Adrenal gland (tissue), 5 donors: Measurements from ENCODE around the gene POGZ.

Experiments used
- CTCF ChIP-seq, 6 experiments: fragments of 450-650 bp in 4 of 6; fragments of 200-600 bp in 2 of 6; sonication (generic) in 1 of 6; IDR thresholded peaks; 1 replicate in 5 of 6; 2 replicates in 1 of 6; pipeline versions ENCODE4 v1.5.1 to v1.8.0; 2016 to 2021; ENCODE audit warnings: antibody characterized with exemption in 6 of 6, mild to moderate bottlenecking in 2 of 6, moderate library complexity in 1 of 6
- POLR2A ChIP-seq, 2 donors: fragments of 450-650 bp; IDR thresholded peaks; one replicate each; pipeline ENCODE4 v1.6.1; 2017; ENCODE audit warnings: antibody characterized with exemption in 2 of 2, mild to moderate bottlenecking in 2 of 2, moderate library complexity in 1 of 2
- donor health status: DM: no; HTN: no; CAD: no.

GRCh38 chr1:151499365-151499764 lies 40.1 kb upstream of the POGZ start:
- TF ChIP-seq CTCF (IDR thresholded peaks at IDR 0.05), result no peak
- no peak for TF ChIP-seq POLR2A (IDR thresholded peaks at IDR 0.05)
